Gastroesophageal sphincter (tissue), 3 donors: ENCODE measurements around the gene TBC1D22B.

ENCODE experiments used
- POLR2A ChIP-seq, 2 donors: fragments of 450-650 bp; IDR thresholded peaks; one replicate each; pipeline ENCODE4 v1.6.1; 2017; ENCODE audit warnings: antibody characterized with exemption in 2 of 2, mild to moderate bottlenecking in 2 of 2, moderate library complexity in 1 of 2
- TF ChIP-seq, protein P1 (sequence below), 4 experiments: fragments of 200-600 bp in 2 of 4; fragments of 450-650 bp in 2 of 4; sonication (generic) in 1 of 4; IDR thresholded peaks; one replicate each; pipeline ENCODE4 v1.5.1; 2017 to 2019; ENCODE audit warnings: antibody characterized with exemption in 4 of 4, mild to moderate bottlenecking in 2 of 4, moderate library complexity in 2 of 4

DNA sequence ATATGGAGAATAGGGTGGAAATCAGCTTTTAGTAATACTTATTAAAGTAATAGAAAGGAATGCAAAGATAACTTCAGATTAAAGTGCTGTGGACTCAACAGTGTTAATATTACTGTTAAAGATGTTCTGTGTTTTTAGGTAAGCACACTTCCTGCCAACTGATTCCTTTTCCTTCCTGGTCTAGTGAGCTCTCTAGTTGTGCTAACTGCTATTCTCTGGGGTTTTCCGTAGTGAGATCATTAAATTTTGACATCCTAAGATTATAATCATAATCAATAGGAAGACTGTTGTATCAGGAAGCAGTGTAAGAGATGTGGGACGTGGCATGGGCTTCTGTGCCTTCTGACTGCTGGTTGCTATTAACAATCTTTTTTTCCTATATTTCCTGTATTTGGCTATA, 1.6 kb downstream of the TBC1D22B start:
- TF ChIP-seq, protein P1, sequence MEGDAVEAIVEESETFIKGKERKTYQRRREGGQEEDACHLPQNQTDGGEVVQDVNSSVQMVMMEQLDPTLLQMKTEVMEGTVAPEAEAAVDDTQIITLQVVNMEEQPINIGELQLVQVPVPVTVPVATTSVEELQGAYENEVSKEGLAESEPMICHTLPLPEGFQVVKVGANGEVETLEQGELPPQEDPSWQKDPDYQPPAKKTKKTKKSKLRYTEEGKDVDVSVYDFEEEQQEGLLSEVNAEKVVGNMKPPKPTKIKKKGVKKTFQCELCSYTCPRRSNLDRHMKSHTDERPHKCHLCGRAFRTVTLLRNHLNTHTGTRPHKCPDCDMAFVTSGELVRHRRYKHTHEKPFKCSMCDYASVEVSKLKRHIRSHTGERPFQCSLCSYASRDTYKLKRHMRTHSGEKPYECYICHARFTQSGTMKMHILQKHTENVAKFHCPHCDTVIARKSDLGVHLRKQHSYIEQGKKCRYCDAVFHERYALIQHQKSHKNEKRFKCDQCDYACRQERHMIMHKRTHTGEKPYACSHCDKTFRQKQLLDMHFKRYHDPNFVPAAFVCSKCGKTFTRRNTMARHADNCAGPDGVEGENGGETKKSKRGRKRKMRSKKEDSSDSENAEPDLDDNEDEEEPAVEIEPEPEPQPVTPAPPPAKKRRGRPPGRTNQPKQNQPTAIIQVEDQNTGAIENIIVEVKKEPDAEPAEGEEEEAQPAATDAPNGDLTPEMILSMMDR (IDR thresholded peaks at IDR 0.05): no peak
- no peak for TF ChIP-seq POLR2A (IDR thresholded peaks at IDR 0.05)
